GM19397 (cell line): ENCODE results near the gene ACTR2.

Experiments
- ATAC-seq: cut with Tn5 transposase; IDR thresholded peaks from one replicate; pipeline ENCODE4 v1.9.1; 2021; ENCODE audit warnings: mild to moderate bottlenecking, moderate library complexity; ENCODE audit not compliant: unreplicated experiment

ACTR2 gene

DNA sequence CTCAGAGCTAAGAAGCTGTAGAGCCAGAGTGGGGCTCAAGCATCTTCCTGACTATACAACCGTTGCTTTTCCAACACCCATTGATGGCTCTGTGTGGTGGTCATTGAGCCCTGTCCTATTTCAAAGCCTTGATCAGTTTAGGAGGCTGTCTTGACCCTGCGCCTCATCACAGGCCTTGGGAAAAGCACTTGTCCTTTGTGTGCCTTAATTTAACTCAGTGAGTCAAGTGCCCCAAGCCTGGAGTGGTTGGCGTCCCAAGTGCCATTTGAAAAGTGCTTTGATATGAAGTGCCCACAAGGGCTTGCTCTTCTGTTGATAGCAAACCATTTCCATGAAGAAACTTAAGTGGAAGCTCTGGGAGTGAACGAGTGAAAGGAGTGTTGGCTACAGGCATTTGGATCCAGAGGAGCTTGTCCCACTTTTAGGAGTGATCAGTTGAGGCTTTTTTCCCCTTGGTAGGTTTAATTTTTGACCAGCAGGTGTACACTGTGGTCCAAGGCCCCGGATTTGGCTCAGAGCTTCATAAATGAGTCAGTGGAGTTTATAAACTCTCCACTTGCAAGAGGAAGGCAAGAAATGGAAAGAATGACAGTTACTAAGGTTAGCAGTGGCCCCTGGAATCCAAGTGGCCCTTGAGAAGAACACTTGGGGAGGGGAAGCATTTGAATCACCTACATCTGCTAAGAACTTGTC lies 50.3 kb downstream of the ACTR2 start:
- no peak for ATAC-seq

DNA sequence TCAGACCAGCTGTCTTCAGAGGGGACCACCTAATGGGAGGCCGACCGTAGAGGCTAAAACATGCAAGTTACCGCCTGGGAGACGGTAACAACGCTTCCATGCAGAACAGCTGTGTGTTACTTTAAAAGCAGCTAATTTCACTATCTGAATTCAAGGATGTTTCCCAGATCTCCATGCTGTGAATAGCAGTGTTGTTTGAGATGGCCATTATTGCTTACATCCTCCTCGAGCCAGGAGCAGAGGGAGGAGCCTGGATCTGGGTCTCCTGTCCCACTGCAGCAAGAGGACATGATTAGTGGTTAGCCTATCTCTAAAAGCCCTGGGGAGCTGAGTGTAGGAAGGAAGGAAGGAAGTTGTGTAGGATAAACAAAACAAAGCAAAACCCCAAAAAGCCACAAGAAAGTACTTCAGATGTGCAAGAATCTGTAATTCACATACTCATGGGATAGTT lies 50.9 kb downstream of the ACTR2 start:
- no peak for ATAC-seq

DNA sequence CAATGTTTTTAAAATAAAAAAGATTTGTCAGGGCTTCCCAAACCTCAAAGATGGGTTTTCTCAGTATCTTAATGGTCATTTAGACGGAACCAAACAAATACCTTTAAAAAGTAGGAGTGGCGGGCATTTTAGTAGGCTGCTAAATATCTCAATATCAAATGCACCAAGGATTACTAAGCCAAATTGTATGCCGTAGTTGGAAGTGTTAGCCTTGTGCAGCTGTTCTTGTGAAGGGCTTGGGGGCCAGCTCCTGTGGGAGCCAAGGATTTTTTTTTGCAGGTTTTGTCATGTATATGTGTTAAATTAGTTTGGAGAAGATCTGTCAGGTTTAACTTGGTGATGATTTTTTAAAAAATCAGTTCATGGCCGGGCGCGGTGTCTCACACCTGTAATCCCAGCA lies 52.1 kb downstream of the ACTR2 start:
- no peak for ATAC-seq

DNA sequence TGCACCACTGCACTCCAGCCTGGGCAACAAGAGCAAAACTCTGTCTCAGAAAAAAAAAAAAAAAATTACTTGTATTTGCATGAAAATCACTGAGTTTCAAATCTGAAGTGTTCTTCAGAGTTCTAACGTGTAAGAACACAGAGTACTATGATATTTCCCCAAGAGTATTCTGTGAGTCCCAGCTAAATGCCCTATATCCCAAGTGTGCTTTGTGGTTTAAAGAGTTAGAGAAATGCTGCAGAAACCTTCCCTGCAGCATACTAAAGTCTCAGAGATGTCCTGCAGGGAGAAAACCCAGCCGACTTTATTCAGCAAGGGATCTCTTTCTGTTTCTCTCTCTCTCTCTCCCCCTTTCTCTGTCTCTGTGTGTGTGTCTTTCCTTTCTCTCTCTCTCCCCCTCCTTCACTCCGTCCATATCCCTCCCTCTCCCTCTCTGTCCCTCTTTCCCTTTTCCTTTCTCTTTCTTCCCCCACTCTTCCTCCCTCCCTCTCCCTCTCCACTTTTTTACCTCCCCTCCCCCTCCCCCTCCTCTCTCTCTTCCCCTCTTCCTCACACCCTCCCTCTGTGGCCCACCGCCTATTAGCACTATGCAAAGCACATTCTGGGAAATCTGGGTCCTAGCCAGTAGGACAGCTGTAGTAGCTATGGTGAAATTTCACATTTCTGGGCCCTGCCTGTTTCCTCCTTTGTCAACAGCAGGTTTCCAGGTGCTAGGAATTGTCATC lies 54.2 kb downstream of the ACTR2 start:
- ATAC-seq, result no peak

DNA sequence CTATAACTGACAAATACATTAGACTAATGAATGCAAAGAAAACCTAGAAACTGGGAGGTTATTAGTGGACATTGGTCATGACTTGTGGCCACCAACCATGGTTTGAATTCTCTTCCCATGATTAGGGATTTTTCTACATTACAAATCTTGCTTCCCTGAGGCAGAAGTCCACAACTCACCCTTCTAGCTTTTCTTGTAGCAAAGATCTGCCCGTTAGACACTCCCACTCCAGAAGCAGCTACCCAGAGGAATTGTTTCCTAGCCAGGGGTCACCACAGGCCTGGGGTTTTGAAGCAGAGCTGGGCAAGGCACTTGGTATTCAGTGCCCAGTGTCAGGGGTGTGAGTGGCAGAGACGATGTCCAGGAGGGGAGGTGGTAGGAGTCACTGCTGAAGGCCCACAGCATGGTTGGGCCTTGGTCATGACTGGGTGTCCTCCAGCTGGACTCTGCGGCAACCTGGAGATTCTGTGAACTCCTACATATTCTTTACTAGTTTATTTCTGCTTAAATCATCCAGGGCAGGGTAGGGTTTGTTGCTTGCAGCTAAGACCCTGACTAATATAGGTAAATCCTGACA lies 54.9 kb downstream of the ACTR2 start:
- ATAC-seq, result no peak

DNA sequence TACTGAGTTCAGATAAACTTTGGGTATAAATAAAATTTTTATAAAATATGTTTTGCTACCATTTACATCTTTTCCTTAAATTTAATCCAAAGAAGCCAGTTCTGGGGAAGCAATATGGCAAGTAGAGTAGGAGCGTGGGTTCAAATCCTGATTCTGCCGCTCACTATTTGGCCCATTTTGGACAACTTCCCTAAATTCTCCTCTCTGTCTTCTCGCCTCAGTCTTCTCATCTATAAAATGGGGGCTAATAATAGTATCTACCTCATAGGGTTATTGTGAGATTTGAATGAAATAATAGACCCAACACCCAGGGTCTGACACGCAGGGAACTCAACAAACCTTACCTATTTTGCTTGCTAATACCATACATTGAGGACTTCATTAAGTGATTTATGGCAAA lies 59.7 kb downstream of the ACTR2 start:
- ATAC-seq, result no peak

DNA sequence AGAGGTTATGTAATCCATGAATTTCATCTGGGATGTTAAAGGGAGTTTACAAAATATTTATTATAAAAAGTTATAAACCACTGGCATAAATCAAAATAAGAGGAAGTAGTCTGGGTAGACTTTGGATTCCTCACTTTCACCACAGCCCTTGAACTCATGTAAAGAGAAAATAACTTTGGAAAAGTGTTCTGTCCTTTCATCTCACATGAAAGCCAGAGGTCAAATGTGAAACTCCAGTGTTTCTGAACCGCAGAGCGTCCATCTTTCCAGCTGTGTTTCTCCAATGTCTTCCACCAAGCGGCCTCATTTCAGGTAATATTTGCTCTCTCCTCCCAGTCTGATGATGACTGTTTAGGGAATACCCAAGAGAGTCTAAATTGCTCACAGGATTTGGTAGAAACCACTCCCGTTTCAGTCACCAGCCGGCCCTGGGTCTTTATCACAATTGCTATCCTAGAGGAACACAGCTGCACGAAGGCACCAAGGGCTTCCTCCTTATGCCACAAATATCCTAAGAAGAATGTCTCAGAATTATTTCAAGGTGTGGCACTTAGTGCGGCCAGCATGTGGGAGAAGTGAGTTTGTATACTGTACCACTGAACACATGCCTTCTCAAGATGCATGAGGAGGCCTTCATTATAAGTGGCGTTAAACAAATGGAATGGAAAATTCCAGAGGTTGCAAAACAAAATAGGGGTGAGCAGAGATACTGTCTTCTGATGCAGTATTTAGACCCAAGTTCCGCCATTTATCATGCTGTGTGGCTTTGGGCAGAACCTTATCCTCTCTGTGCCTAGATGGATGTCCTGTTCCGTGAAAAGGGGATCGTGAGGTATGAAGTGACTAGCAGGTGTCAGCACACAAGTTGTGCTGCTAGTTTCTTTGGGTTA lies 63.8 kb downstream of the ACTR2 start:
- no peak for ATAC-seq

DNA sequence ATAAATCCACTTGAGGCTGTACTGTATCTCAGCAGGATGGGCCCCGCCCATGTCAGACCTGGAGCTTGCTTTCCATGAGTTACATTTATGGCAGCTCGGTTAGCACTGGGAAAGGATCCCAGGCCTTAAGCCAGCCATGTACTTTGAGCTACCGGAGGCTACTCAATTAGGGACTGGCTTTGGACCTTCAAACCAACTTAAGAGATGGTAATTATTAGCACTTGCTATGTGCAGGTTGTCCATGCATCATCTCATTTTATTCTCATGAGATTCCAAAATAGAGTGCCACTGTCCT lies 64.4 kb downstream of the ACTR2 start:
- no peak for ATAC-seq

DNA sequence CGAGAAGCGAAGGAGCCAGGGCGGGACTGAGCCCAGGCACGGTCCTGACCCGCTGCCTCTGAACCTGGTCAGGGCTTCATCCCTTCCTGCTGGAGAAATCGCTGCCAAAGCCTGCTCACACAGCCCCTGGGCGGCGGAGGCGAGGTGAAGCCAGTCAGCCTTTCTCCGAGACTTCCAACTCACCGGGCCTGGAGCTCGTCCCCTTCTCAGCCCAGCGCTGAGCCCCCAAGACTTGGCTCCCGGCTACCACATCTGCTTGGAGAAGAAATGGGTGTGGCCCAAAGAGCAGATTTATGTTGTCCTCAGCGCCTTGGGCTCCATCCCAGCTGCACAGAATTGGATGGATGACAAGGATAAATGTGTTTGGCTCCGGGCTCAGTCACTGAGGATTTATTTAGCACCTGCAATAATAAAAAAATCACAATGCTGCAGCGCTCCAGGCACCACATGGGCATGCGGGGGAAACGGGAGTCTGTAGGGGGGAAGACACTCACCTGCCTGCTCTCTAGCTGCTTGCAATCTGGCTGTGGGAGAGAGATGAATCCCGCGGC lies 64.9 kb downstream of the ACTR2 start:
- no peak for ATAC-seq

DNA sequence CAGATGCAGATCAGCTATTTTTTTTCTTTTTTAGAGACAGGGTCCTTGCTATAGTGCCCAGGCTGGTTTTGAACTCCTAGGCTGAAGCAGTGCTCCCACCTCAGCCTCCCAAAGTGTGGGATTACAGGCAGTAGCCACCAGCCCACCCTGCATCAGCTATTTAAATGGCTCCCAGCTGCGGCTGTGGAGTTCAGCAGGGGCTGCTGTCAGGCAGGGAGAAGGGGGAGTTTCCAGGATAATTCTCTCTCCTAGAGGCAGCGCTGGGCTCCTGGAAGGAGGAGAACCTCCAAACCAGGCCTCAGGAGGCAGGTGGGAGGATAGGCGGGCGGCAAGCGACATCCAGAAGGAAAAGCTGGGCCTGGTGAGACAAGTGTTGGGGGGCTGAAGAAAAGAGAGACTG lies 65.7 kb downstream of the ACTR2 start:
- no peak for ATAC-seq

DNA sequence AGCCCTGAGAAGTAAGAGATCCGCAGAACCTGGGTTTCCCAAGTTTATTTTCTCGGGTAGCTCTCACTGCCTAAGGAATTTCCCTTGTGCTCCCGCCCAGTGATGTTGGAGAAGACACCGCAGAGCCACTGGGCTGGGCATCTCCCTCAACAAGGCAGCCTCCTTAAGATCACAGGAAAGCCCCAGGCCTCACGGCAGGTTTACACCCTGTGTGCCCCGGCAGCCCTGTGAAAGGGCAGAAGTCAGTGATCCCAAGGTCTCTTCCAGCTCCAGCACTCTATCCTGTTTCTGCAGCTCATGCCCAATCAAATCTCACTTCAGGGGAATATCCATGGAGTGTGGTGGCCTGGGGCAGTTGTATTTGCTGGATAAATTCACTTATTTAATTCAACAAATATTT lies 66.5 kb downstream of the ACTR2 start:
- ATAC-seq, result no peak

DNA sequence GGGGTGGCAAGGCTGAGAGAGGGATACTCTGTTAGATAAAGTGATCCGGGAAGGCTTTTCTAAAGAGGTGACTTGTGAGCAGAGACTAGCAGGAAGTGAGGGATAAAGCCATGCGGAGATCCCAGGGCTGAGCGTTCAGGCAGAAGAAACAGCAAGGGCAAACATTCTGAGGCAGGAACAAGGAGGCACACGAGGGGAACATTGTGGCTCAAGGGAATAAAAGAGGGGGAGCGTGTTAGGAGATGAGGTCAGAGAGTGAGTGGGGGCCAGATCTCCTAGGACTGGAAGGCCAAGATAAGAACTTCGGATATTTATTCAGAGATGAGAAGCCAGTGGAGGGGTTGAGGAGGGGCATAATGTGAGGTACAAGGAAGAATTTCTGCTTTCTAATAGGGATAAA lies 67.1 kb downstream of the ACTR2 start:
- ATAC-seq, result no peak

DNA sequence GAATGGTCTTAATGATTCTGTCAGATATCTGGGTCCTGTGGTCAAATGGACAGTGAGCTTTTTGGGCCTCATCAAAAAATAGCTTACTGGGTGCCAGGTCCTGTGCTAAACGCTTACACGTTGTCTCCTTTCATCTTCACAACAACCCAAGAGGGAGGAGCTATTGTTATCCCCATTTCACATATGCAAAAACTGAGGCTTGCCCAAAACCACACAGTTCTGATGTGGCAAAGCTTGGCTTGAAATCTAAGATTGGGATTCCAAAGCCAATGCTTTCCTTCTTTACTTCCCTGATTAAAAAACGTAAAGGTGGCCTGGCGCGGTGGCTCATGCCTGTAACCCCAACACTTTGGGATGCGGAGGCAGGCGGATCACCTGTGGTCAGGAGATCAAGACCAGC lies 69.3 kb downstream of the ACTR2 start:
- no peak for ATAC-seq

DNA sequence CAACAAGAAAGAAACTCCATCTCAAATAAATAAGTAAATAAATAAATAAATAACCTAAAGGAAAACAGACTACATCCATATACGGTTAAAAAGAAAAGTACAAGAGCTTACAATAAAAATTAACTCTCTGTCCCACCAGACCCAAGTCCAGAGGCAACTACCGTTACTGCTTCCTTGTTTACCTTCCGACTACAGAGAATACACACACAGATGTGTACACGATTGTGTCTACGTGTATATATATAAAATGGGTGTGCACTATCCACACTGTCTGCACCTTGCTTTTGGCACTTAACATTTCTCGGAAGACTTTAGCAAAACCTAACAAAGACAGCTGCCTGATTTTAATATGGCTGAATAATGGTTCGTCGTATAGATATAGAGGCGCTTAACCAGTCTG lies 69.9 kb downstream of the ACTR2 start:
- no peak for ATAC-seq

DNA sequence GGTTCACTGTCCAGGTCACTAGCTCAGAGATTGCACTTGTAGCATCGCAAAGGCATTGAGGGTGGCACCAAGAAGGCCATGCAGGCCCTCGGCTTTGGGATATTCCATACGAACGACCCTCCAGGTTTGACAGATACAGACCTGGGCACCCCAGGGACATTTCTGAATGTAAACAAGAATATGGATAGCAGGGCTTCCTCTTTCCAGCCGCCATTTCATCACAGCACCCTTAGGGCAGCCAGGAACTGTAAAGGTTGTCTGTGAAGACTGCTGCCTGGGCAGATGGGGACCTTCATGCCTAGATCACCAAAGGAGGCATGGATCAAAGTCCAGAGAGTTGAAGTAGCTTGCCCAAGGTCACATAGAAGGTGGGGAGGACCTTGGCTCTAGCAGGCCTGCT lies 70.5 kb downstream of the ACTR2 start:
- ATAC-seq, result no peak

DNA sequence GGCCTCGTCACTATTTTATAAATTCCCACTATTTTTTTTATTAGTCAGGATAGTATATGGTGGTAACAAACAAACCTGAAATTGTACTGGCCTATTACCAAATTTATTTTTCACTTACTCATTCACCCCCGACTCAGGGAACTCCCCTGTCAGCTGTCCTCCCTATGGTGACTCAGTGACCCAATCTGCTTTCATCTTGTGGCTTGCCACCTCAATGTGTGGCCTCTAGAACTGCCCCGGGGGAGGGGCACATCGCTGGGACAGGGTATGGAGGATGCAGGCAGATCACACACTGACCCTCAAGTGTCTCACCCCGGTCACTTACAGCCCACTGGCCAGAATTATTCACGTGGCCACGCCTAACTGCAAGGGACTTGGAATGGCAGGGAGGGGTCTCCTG lies 71.6 kb downstream of the ACTR2 start:
- ATAC-seq, result no peak

DNA sequence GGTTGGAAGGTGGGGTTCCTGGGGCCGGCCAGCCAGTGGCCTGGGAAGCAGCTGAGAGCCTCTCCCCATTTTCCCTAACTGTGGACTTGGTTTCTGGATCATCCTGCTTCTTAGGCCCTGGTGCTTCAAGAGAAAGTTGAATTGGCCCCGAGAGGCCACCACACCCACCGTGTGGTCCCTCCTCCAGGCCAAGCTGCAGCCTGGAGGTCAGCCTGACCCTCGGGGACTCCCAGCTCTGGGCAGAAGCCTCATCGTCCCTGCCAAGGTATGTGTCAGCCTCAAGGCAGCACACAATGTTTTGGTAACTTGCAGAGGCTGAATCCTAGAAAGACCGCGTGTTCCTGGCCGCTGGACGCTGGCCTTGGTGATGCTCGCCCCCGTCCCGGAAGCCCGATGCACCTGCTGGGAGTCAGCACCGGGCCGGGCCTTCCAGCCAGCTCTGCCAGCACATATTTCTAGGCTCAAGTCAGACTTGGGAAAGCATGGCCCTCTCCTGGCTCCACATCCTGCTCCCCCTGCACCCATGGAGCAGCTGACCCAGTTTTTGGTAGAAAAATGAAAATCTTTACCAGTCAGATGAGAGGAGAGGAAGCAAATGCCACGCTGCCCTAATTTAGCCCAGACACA lies 72.6 kb downstream of the ACTR2 start:
- no peak for ATAC-seq

DNA sequence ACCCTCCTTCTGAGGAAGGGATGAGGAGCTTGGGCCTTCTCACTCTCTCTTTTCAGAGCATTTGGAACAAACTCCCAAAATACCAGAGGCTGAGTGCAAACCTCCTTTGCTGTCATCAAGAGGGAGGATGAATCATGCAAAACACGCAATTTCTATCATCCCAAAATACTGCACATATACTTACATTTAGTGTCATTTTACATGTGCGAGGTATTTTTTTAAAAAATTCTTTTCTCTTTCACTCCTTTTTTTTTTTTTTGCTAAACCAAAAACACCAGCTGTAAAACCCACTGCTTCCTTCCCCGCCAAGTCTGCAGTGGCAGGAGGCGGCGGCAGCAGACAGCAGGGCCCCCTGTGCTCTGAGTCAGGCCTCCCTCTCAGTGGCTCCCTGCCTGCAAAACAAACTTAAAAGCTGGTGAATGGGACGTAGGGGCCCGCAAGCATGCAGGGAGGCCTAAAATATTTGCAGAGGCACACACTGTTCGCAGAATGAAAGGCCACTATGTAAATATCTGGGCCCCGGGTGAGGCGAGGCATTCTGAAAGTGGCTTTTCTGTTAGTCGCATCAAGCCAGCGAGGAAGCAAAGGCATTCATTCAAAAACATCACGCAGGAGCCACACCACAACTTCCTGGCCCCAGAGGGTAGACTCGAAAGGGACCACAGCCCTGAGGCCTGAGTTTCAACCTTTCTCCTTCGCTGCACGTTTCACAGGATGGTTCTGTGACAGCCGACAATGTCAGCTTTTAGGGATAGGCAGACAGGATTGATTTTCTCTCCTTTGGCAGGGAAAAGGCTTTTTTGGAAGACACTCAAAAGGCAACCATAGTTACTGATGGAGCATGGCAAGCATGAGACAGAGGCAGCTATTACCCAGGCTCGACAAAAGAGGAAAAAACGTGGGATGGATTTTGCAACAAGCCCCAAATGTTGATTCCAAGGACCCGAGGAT lies 73.4 kb downstream of the ACTR2 start:
- peak; percentile 90 for ATAC-seq

DNA sequence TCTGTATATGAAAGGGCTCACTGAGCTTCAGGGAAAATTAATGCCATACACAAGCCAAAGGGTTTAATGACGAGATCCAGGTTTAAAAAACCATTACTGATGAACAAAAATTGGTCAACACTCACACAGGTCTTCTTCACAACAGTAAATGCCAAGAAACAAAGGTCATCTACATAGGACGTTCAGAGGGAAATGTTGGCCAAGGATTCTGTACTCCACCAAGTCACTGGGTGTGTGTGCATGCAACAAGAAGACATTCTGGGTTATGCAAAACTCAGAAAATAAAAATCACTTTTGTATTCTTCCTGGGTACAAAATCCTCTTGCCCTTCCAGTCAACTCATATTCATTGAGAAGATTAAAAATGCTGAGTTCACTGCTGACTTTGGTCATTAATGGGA lies 78.3 kb downstream of the ACTR2 start:
- ATAC-seq, result no peak

DNA sequence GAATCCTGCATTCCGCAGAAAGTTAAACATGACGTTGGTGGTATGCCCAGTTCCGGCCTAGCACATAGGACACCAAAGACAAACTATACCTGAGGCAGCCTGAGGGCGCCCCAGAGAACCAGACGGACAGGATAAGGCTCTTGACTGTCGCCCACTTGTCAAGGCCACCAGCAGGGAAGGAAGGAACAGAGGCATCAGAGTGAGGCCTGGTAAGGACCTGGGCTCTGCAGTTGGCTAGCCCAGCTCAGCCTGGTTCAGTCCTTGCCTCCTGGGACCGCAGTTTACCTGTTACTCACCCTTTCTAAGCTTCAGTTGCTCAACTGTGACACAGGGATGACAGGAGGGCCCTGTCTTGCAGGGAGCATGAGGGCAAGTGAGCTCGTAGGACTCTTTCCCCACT lies 82.1 kb downstream of the ACTR2 start:
- no peak for ATAC-seq
